22Rv1 (cell line): ENCODE results near the gene EXOC2.

ENCODE experiments used
- ZFX ChIP-seq: fragments of 450-650 bp; IDR thresholded peaks from 2 replicates; pipeline ENCODE4 v1.6.1; 2017; ENCODE audit warnings: antibody characterized with exemption, borderline replicate concordance
- TF ChIP-seq, protein P1 (sequence below): fragments of 450-650 bp; IDR thresholded peaks from 2 replicates; pipeline ENCODE4 v1.5.1; 2017; ENCODE audit warnings: mild to moderate bottlenecking

- TF ChIP-seq, protein P1, sequence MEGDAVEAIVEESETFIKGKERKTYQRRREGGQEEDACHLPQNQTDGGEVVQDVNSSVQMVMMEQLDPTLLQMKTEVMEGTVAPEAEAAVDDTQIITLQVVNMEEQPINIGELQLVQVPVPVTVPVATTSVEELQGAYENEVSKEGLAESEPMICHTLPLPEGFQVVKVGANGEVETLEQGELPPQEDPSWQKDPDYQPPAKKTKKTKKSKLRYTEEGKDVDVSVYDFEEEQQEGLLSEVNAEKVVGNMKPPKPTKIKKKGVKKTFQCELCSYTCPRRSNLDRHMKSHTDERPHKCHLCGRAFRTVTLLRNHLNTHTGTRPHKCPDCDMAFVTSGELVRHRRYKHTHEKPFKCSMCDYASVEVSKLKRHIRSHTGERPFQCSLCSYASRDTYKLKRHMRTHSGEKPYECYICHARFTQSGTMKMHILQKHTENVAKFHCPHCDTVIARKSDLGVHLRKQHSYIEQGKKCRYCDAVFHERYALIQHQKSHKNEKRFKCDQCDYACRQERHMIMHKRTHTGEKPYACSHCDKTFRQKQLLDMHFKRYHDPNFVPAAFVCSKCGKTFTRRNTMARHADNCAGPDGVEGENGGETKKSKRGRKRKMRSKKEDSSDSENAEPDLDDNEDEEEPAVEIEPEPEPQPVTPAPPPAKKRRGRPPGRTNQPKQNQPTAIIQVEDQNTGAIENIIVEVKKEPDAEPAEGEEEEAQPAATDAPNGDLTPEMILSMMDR, result no peak
- no peak for TF ChIP-seq ZFX
Measured at GRCh38 chr6:443621-444159, 249.2 kb downstream of the EXOC2 start.
